Osteocyte (in vitro differentiated cells): ENCODE measurements around the gene ASCC2. TPM values are rescaled to one million over a fixed set of nuclear protein-coding genes. Genes with fewer than 3 reads are reported as not detected.
"Not testable (repeated sequence)": the region's sequence is repeated elsewhere in the genome, so short reads cannot be mapped to it uniquely, and the experiment has no call there.

Experiments used
- DNase-seq: peaks from one replicate; pipeline ENCODE4 v3.0.0; 2021; ENCODE audit warnings: mixed read lengths; ENCODE audit not compliant: unreplicated experiment; ENCODE audit errors: extremely low spot score
- H3K27ac Mint-ChIP-seq: one replicate; pipeline ENCODE4 v1.8.0; 2021; ENCODE audit warnings: mild to moderate bottlenecking, mixed read lengths; ENCODE audit not compliant: unreplicated experiment
- H3K27me3 Mint-ChIP-seq: one replicate; pipeline ENCODE4 v1.8.0; 2021; ENCODE audit warnings: mixed read lengths; ENCODE audit not compliant: unreplicated experiment
- H3K36me3 Mint-ChIP-seq: one replicate; pipeline ENCODE4 v1.8.0; 2021; ENCODE audit warnings: mixed read lengths; ENCODE audit not compliant: unreplicated experiment
- H3K4me1 Mint-ChIP-seq: one replicate; pipeline ENCODE4 v1.8.0; 2021; ENCODE audit warnings: mixed read lengths; ENCODE audit not compliant: unreplicated experiment
- H3K4me3 Mint-ChIP-seq: one replicate; pipeline ENCODE4 v1.8.0; 2021; ENCODE audit warnings: mild to moderate bottlenecking, moderate library complexity, mixed read lengths; ENCODE audit not compliant: unreplicated experiment
- H3K9me3 Mint-ChIP-seq: one replicate; pipeline ENCODE4 v1.8.0; 2021; ENCODE audit warnings: mixed read lengths; ENCODE audit not compliant: unreplicated experiment
- total RNA-seq: library from RNA; stranded (reverse); gene quantifications from 2 replicates; pipeline ENCODE4 v1.2.1, GENCODE V29; 2021
- TF ChIP-seq, protein P1 (sequence below): fragments of 200-600 bp; sonication (generic); IDR thresholded peaks from 2 replicates; pipeline ENCODE4 v1.5.0; 2021; ENCODE audit warnings: antibody characterized with exemption, mild to moderate bottlenecking, moderate library complexity

Gene ASCC2
- total RNA-seq, 1 donor from 2014 or later = 49.4 TPM

GRCh38 chr22:29842172-29842571 lies 4.1 kb upstream of the ASCC2 start:
- no peak overlapping the region for H3K27ac Mint-ChIP-seq
- no peaks in the 10 kb centered on the region for H3K27me3 Mint-ChIP-seq
- no peak overlapping the region for H3K4me3 Mint-ChIP-seq
- H3K4me1 Mint-ChIP-seq = peaks cover 17% of the 10 kb centered on the region
- DNase-seq = no peak
- TF ChIP-seq, protein P1, sequence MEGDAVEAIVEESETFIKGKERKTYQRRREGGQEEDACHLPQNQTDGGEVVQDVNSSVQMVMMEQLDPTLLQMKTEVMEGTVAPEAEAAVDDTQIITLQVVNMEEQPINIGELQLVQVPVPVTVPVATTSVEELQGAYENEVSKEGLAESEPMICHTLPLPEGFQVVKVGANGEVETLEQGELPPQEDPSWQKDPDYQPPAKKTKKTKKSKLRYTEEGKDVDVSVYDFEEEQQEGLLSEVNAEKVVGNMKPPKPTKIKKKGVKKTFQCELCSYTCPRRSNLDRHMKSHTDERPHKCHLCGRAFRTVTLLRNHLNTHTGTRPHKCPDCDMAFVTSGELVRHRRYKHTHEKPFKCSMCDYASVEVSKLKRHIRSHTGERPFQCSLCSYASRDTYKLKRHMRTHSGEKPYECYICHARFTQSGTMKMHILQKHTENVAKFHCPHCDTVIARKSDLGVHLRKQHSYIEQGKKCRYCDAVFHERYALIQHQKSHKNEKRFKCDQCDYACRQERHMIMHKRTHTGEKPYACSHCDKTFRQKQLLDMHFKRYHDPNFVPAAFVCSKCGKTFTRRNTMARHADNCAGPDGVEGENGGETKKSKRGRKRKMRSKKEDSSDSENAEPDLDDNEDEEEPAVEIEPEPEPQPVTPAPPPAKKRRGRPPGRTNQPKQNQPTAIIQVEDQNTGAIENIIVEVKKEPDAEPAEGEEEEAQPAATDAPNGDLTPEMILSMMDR = no peak
- H3K36me3 Mint-ChIP-seq = no peaks in the 10 kb centered on the region
- no peaks in the 10 kb centered on the region for H3K9me3 Mint-ChIP-seq

GRCh38 chr22:29840498-29840897 lies 2.4 kb upstream of the ASCC2 start:
- no peaks in the 10 kb centered on the region for H3K36me3 Mint-ChIP-seq
- DNase-seq = no peak
- no peak overlapping the region for H3K27ac Mint-ChIP-seq
- H3K9me3 Mint-ChIP-seq = no peaks in the 10 kb centered on the region
- TF ChIP-seq, protein P1 = no peak
- H3K27me3 Mint-ChIP-seq = no peaks in the 10 kb centered on the region
- H3K4me3 Mint-ChIP-seq = no peak overlapping the region
- peaks cover 26% of the 10 kb centered on the region for H3K4me1 Mint-ChIP-seq

DNA sequence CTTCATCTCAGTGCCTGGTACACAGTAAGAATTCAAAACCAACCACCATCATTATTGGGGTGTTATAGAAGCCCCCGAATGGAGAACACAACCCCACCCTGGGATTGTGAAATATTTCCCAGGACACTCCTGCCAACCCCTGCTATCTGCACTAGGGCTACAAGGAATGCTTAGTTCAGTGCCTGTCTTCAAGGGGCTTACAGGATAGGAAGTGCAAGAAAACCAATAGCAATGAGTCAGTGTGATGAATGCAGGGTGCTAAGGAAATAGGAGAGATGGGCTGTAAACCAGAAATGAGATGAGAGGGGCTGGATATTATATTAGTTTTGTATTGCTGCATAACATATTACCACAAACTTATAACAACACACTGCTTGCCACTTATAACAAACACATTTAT lies 965 bp upstream of the ASCC2 start:
- DNase-seq = no peak
- peak overlapping the region; percentile 92 for H3K4me3 Mint-ChIP-seq
- H3K4me1 Mint-ChIP-seq = peaks cover 26% of the 10 kb centered on the region
- peak overlapping the region; percentile 97 for H3K27ac Mint-ChIP-seq
- H3K9me3 Mint-ChIP-seq = no peaks in the 10 kb centered on the region
- no peaks in the 10 kb centered on the region for H3K27me3 Mint-ChIP-seq
- H3K36me3 Mint-ChIP-seq = peaks cover 1% of the 10 kb centered on the region
- TF ChIP-seq, protein P1 = no peak

DNA sequence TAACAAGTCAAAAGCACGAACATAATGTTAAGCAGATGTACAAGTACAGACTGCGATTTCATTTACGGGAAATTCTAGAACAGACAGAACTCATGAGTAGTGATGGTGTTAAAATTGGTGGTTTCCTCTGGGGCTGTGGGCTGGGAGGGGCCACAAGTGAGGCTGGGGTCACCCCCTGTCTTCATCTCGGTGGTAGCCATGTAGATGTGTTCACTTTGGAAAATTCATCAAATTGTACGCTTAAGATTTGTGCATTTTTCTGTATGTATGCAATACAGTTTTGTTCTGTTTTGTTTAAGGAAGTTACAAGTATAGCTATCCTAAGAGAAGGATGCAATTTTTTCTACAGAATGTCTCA lies 504 bp upstream of the ASCC2 start:
- no peak for DNase-seq
- no peaks in the 10 kb centered on the region for H3K27me3 Mint-ChIP-seq
- peaks cover 26% of the 10 kb centered on the region for H3K4me1 Mint-ChIP-seq
- TF ChIP-seq, protein P1 = no peak
- H3K27ac Mint-ChIP-seq = peak overlapping the region; percentile 97
- H3K36me3 Mint-ChIP-seq = peaks cover 3% of the 10 kb centered on the region
- H3K9me3 Mint-ChIP-seq = no peaks in the 10 kb centered on the region
- peak overlapping the region; percentile 92 for H3K4me3 Mint-ChIP-seq

GRCh38 chr22:29836791-29837370 lies 1.2 kb downstream of the ASCC2 start:
- Mint-ChIP-seq H3K4me1 (peaks cover 22% of the 10 kb centered on the region), H3K4me3 (peak overlapping the region; percentile 92), H3K36me3 (peaks cover 12% of the 10 kb centered on the region)
- H3K9me3 Mint-ChIP-seq, DNase-seq, H3K27me3 Mint-ChIP-seq, H3K27ac Mint-ChIP-seq: not testable (repeated sequence)

DNA sequence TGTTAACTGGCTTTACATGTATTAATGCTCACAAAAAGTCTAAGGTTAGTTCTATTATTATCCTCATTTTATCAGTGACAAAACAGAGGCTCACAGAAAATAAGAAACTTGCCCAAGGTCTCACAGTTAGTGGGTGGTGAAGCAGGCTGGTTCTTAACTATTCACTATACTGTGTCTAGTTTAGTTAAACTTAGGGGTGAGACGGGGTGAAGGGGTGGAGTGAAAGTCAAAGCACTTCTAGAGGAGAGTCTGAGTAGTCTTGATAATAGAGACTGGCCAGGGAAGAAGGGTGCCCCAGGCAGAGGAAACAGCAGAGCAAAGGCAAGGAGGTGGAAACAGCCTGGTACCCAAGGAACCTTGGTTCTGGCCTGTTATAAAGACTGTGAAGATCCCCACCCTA lies 4.0 kb downstream of the ASCC2 start:
- Mint-ChIP-seq H3K4me1 (peaks cover 22% of the 10 kb centered on the region), H3K4me3 (no peak overlapping the region), H3K9me3 (no peaks in the 10 kb centered on the region), H3K36me3 (peaks cover 21% of the 10 kb centered on the region), H3K27ac (no peak overlapping the region), H3K27me3 (no peaks in the 10 kb centered on the region)
- TF ChIP-seq, protein P1 = no peak
- DNase-seq = no peak
